Uterus (tissue), 4 donors: ENCODE results near the gene CCL22. TPM values are rescaled to one million over a fixed set of nuclear protein-coding genes. Genes with fewer than 3 reads are reported as not detected.
A peak's percentile ranks its signal among the peaks of the same experiment; 100 is the strongest.

Experiments used
- DNase-seq, 2 donors: peaks; one replicate each; pipeline ENCODE4 v3.0.0-alpha.2; 2019 to 2020
- H3K27ac ChIP-seq, 2 donors: fragments of 200-600 bp; sonication (generic); 1 replicate in 1 of 2; 2 replicates in 1 of 2; pipeline ENCODE4 v1.5.1; 2016 to 2018
- H3K27me3 ChIP-seq, 2 donors: fragments of 200-600 bp; sonication (generic); one replicate each; pipeline ENCODE4 v1.5.1; 2018 to 2019; ENCODE audit warnings: control low read depth in 1 of 2
- H3K36me3 ChIP-seq, 2 donors: fragments of 200-600 bp; sonication (generic); one replicate each; pipeline ENCODE4 v1.5.1; 2019; ENCODE audit warnings: control low read depth in 1 of 2
- H3K4me1 ChIP-seq, 2 donors: fragments of 200-600 bp; sonication (generic); one replicate each; pipeline ENCODE4 v1.5.1; 2018 to 2019; ENCODE audit warnings: control low read depth in 1 of 2
- H3K4me3 ChIP-seq, 2 donors: fragments of 200-600 bp; sonication (generic); 1 replicate in 1 of 2; 2 replicates in 1 of 2; pipeline ENCODE4 v1.5.1; 2018 to 2019; ENCODE audit warnings: mild to moderate bottlenecking in 1 of 2
- H3K9me3 ChIP-seq, 2 donors: fragments of 200-600 bp; sonication (generic); one replicate each; pipeline ENCODE4 v1.5.1; 2019; ENCODE audit warnings: control low read depth in 1 of 2
- CTCF ChIP-seq, 4 experiments: fragments of 200-600 bp in 2 of 4; fragments of 450-650 bp in 2 of 4; sonication (generic) in 2 of 4; IDR thresholded peaks; one replicate each; pipeline ENCODE4 v1.5.1; 2016 to 2019; ENCODE audit warnings: antibody characterized with exemption in 4 of 4, mild to moderate bottlenecking in 2 of 4, moderate library complexity in 1 of 4
- POLR2A ChIP-seq, 2 donors: fragments of 450-650 bp; IDR thresholded peaks; one replicate each; pipeline ENCODE4 v1.6.1; 2016; ENCODE audit warnings: antibody characterized with exemption in 2 of 2, mild to moderate bottlenecking in 1 of 2, moderate library complexity in 1 of 2
- intact Hi-C: fragments of 100-400 bp; cut with DNase I; formaldehyde crosslinking; loops from one replicate; pipeline ENCODE4 v1.15.1; 2023; ENCODE audit warnings: low total_unique reads
- total RNA-seq, 4 donors: library from RNA; depleted of rRNA in 3 of 4; stranded (reverse); fragments of >200 nt in 3 of 4; gene quantifications; one replicate each; pipeline versions ENCODE4 v1.1.0 to v1.2.4, GENCODE V29; 2014 to 2023
- donor health status: DM: yes; HTN: yes; CAD: no.

Gene CCL22
- not detected for total RNA-seq

GRCh38 chr16:57358527-57359095 lies at the start of gene CCL22:
CCL22 (plus strand) TSS chr16:57358783; CDS start chr16:57358817, 34 bp downstream.
- H3K36me3 ChIP-seq, result no peaks in the 10 kb centered on the region
- intact Hi-C loops, result no loop called here

GRCh38 chr16:57310801-57311200 lies 47.8 kb upstream of the CCL22 start:
- Histone ChIP-seq H3K27ac (peak overlapping the region in 1 of 2 donors; percentile 35), H3K4me1 (no peaks in the 10 kb centered on the region), H3K9me3 (no peaks in the 10 kb centered on the region), H3K27me3 (no peaks in the 10 kb centered on the region), H3K4me3 (no peak overlapping the region), H3K36me3 (no peaks in the 10 kb centered on the region)
- no peak for DNase-seq
- intact Hi-C loops, result no loop called here
- TF ChIP-seq POLR2A (IDR thresholded peaks at IDR 0.05), result no peak
- no peak for TF ChIP-seq CTCF (IDR thresholded peaks at IDR 0.05)

More at GRCh38 chr16:57358527-57359095, at the start of gene CCL22:
- DNase-seq, result no peak
- Histone ChIP-seq H3K4me3 (no peak within 1 kb of the TSS), H3K27me3 (no peaks in the 10 kb centered on the region), H3K27ac (no peak within 1 kb of the TSS), H3K9me3 (no peaks in the 10 kb centered on the region), H3K4me1 (no peaks in the 10 kb centered on the region)
- TF ChIP-seq CTCF (IDR thresholded peaks at IDR 0.05) (no peak), POLR2A (IDR thresholded peaks at IDR 0.05) (no peak)

GRCh38 chr16:57313509-57313908 lies 45.1 kb upstream of the CCL22 start:
- no peak for DNase-seq
- H3K9me3 ChIP-seq, result no peaks in the 10 kb centered on the region
- H3K27me3 ChIP-seq, result no peaks in the 10 kb centered on the region
- intact Hi-C loops, result no loop called here
- H3K36me3 ChIP-seq, result no peaks in the 10 kb centered on the region
- H3K4me1 ChIP-seq, result peaks cover 0 to 6% of the 10 kb centered on the region in 2 donors
- no peak overlapping the region for H3K4me3 ChIP-seq
- TF ChIP-seq CTCF (IDR thresholded peaks at IDR 0.05) (no peak), POLR2A (IDR thresholded peaks at IDR 0.05) (no peak)
- H3K27ac ChIP-seq, result no peak overlapping the region

- TF ChIP-seq CTCF (IDR thresholded peaks at IDR 0.05), result no peak
- no peak for TF ChIP-seq POLR2A (IDR thresholded peaks at IDR 0.05)
- intact Hi-C loops, result no loop called here
- H3K27ac ChIP-seq, result peak overlapping the region in 1 of 2 donors; percentile 67
- H3K36me3 ChIP-seq, result no peaks in the 10 kb centered on the region
- no peak for DNase-seq
- no peak overlapping the region for H3K4me3 ChIP-seq
- H3K27me3 ChIP-seq, result no peaks in the 10 kb centered on the region
- peaks cover 0 to 6% of the 10 kb centered on the region in 2 donors for H3K4me1 ChIP-seq
- no peaks in the 10 kb centered on the region for H3K9me3 ChIP-seq
Measured at GRCh38 chr16:57314161-57314785, 44.3 kb upstream of the CCL22 start.

- H3K27me3 ChIP-seq, result no peaks in the 10 kb centered on the region
- intact Hi-C loops, result no loop called here
- H3K4me1 ChIP-seq, result peaks cover 0 to 6% of the 10 kb centered on the region in 2 donors
- no peak for TF ChIP-seq CTCF (IDR thresholded peaks at IDR 0.05)
- TF ChIP-seq POLR2A (IDR thresholded peaks at IDR 0.05), result no peak
- no peak overlapping the region for H3K4me3 ChIP-seq
- peak overlapping the region in 1 of 2 donors; percentile 67 for H3K27ac ChIP-seq
- H3K9me3 ChIP-seq, result no peaks in the 10 kb centered on the region
- H3K36me3 ChIP-seq, result no peaks in the 10 kb centered on the region
- no peak for DNase-seq
Measured at GRCh38 chr16:57315416-57315815, 43.2 kb upstream of the CCL22 start.
